Measurements from ENCODE around the gene FH.

DNA sequence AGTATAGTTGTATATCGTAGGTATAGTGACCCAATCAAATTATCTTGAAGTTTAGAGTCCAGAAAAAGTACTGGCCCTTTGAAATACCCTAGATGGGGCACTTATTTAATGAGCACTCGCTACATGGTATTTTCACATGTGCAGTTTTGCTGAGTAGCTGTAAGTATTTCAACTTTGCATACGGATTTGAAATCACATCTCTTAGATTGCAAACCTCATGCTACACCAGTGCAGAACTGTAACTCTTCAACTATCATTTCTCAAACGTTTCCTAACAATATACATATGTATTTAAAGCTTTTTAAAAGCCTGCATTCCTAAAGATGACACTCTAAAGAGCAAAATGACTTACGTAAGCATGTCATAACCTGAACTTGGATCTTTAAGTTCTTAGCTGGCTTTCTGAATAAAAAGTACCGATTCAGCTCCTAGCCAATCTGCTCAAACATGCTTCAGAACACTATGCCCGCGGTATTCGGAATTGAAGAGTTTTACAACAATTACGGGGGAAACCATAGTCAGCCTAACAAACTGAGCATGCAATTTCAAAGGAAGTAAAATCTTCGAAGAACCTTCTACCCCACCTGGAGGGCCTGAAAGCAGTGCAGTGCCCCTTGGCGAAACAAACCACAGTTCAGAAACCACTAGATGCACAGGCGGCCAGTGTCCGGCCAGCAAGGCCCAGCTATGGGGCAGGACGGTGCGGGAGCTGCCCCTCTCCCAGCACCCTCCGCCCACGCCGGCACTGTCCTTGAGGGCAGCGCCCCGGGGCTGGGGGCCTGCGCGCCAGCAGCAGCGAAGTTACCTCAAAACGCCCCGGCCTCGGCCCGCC is 863 bp downstream of the FH start:
- TF ChIP-seq, protein P1, sequence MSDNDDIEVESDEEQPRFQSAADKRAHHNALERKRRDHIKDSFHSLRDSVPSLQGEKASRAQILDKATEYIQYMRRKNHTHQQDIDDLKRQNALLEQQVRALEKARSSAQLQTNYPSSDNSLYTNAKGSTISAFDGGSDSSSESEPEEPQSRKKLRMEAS (IDR thresholded peaks at IDR 0.05; ENCODE audit: low read depth, low read length) = no peak
- no peak for TF ChIP-seq CTCF (IDR thresholded peaks at IDR 0.05; ENCODE audit: low read depth, low read length)
- no peak for TF ChIP-seq POLR2A (IDR thresholded peaks at IDR 0.05; ENCODE audit: extremely low read depth, insufficient read length)
